22Rv1 (cell line): ENCODE data around the gene ARHGAP18.

ENCODE experiments used
- ZFX ChIP-seq: fragments of 450-650 bp; IDR thresholded peaks from 2 replicates; pipeline ENCODE4 v1.6.1; 2017; ENCODE audit warnings: antibody characterized with exemption, borderline replicate concordance
- TF ChIP-seq, protein P1 (sequence below): fragments of 450-650 bp; IDR thresholded peaks from 2 replicates; pipeline ENCODE4 v1.5.1; 2017; ENCODE audit warnings: mild to moderate bottlenecking

DNA sequence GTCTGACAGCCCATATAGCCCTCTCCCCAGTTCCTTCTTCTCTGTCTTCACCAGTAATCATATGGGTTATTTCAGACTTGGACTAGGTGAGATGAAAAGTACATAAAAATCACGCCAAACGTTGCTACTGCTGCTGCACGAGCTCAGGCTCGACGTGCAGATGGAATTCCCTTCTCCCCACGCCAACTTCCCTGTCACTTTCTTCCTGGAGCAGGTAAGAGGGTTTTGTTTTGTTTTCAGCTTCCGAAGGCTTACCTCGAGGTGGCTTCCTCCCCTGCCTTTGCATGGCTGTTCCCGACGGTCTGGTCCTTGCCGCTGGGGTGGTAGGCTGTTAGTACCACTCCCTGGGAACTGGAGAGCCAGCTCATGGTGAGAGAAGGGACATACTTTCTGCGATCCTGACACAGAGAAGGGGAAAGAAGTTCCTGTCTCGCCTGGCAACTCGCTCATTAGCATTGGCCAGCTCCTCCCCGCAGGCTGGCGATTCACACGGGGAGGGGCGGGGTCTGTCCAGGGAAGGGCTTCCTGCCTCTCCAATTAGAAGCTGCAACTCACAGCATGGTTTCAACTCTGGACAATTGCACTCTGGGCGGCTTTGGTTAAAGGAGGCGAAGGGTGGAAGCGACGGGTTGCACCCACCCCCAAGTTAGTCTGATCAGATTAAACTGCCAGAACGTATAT lies at the start of gene ARHGAP18:
- TF ChIP-seq, protein P1, sequence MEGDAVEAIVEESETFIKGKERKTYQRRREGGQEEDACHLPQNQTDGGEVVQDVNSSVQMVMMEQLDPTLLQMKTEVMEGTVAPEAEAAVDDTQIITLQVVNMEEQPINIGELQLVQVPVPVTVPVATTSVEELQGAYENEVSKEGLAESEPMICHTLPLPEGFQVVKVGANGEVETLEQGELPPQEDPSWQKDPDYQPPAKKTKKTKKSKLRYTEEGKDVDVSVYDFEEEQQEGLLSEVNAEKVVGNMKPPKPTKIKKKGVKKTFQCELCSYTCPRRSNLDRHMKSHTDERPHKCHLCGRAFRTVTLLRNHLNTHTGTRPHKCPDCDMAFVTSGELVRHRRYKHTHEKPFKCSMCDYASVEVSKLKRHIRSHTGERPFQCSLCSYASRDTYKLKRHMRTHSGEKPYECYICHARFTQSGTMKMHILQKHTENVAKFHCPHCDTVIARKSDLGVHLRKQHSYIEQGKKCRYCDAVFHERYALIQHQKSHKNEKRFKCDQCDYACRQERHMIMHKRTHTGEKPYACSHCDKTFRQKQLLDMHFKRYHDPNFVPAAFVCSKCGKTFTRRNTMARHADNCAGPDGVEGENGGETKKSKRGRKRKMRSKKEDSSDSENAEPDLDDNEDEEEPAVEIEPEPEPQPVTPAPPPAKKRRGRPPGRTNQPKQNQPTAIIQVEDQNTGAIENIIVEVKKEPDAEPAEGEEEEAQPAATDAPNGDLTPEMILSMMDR: no peak
- no peak for TF ChIP-seq ZFX
